Fibroblast of upper back skin (primary cell): ENCODE measurements around the gene FNIP2.
"Not testable (repeated sequence)": the region's sequence is repeated elsewhere in the genome, so short reads cannot be mapped to it uniquely, and the experiment has no call there.

Experiments
- DNase-seq: peaks from one replicate; pipeline ENCODE4 v3.0.0-alpha.2; 2013

Gene FNIP2

GRCh38 chr4:158763462-158763861, 5.4 kb upstream of the FNIP2 start:
- no peak for DNase-seq

DNA sequence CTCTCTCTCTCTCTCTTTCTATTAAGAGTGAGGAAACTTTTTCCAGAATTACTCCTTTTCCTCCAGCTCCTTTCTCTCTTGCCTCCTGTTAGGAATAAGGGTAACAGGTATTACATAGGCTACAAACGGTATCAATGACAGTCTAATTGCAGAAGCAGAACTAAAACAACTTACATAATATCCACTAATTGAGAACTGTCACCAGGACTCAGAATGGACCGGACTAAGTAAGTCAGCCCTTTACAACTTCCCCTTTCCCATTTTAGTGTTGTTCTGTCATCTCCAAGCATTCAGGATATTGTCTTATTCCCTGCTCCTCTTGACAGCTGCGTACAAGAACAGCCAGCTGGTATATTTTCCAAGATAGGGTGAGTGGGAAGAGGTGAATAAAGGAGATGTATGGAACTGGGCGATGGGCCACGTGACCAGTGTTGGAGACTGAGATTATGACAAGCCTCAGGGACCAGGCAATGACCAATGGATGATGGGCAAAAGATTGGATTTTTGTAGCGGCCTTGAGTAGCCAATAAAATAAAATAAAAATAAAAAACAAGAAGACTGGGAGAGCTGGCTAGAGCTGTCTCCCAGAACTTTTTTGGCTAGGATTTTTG, 2.3 kb upstream of the FNIP2 start:
- DNase-seq, result no peak

GRCh38 chr4:158767451-158767850, 1.4 kb upstream of the FNIP2 start:
- DNase-seq, result no peak

GRCh38 chr4:158769175-158769921, 522 bp downstream of the FNIP2 start:
- peak; percentile 28 for DNase-seq

- no peak for DNase-seq
Measured at GRCh38 chr4:158770671-158771070, 1.8 kb downstream of the FNIP2 start.

DNA sequence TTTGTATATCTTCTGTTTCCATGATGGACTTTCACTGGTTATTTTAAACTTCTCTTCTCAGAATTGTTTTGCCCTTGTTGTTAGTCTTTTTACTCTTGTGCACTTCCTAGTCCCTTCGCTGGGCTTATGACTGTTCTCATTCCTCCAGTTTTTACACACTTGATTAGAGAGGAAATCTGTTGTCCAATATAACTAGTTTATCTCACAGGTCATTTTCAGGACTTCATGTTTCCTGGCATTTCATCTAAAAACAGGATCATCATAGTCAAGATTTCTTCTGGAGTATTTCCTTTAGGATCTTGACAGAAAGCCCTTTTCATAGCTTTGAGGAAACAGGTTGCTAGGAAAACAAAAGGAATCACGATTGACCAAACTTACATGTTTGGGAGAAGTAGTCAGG, 3.0 kb downstream of the FNIP2 start:
- DNase-seq, result no peak

- DNase-seq, result peak; percentile 53
Measured at GRCh38 chr4:158775091-158775651, 6.3 kb downstream of the FNIP2 start.

GRCh38 chr4:158776106-158776505, 7.3 kb downstream of the FNIP2 start:
- DNase-seq, result no peak

DNA sequence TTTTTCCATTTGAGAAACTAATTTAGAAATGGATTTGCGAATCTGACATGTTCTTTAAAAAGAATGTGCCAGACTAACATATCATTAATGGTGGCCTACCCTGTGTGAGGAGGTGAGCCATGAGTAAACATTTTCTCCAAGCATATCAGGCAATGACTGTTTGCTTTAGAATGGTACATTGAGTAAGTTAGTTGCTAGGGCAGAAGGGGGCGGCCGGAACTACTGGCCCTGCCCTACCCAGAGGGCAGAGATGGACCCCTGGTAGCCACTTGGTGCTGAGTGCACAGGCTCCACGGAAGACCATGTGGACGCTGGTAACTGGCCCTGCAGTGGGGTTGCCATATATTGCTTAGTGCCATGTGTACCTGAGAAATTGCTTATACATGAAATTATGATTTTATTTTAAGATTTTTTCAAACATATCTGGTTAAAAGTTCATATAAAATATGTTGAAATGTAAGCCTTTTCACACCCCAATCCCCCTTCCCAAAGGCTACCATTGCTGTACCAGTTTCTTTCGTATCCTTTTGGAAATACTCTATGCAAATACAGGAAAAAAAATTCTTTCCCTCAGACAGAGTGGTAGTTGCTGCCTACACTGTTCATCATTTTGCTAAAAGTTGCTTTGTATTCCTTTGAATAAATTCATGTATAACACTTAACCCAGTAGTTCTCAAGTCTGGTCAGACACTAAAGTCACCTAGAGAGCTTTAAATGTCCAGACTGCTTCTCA, 8.8 kb downstream of the FNIP2 start:
- DNase-seq, result no peak

DNA sequence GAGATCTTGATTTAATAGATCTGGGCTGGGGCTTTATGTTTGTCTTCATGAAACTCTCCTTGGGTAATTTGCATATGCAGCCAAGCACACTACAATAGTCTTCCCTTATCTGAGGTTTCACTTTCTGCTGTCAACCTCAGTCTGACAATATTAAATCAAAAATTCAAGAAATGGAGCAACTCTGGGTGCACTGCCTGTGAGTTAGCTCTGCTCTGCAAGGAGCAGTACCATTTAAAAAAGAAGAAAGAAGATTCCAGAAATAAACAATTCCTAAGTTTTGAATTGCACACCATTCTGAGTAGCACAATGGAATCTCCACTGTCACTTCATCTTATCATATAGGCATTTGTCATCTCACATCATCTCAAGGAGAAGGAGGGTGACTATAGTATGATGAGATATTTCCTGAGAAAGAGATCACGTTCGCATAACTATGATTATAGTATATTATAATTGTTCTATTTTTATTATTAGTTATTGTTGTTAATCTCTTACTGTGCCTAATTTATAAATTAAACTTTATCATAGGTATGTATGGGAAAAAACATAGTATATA, 9.4 kb downstream of the FNIP2 start:
- DNase-seq, result no peak

GRCh38 chr4:158778712-158779111, 9.9 kb downstream of the FNIP2 start:
- DNase-seq, result no peak

GRCh38 chr4:158781963-158782362, 13.1 kb downstream of the FNIP2 start:
- no peak for DNase-seq

GRCh38 chr4:158782551-158783360, 13.9 kb downstream of the FNIP2 start:
- no peak for DNase-seq

GRCh38 chr4:158783785-158784184, 15.0 kb downstream of the FNIP2 start:
- peak; percentile 48 for DNase-seq

GRCh38 chr4:158785718-158786117, 16.9 kb downstream of the FNIP2 start:
- no peak for DNase-seq

- DNase-seq, result no peak
Measured at GRCh38 chr4:158786121-158786601, 17.3 kb downstream of the FNIP2 start.

DNA sequence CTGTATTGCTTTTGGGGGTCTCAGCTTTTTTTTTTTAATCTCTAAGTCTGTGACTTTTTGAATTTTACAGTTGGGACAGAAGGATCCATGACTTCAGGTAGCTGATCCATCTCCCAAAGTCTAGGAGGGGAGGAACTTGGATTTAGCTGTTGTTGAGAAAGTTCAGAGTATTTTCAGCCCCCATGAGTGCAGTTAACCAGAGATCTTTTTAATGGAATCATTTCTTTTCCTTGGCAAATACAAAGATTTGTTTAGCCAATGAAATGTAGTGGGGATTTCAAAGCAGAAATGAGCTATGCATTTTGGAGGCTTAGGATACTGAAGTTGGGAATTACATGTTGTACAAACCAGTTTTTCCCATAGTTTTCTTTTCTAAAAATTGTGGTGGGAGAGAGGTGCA, 18.1 kb downstream of the FNIP2 start:
- DNase-seq, result no peak

GRCh38 chr4:158787709-158788475, 19.1 kb downstream of the FNIP2 start:
- peak; percentile 24 for DNase-seq

GRCh38 chr4:158788516-158788915, 19.7 kb downstream of the FNIP2 start:
- peak; percentile 44 for DNase-seq

GRCh38 chr4:158789853-158790252, 21.0 kb downstream of the FNIP2 start:
- no peak for DNase-seq

GRCh38 chr4:158793021-158793420, 24.2 kb downstream of the FNIP2 start:
- DNase-seq, result no peak

- not testable (repeated sequence) for DNase-seq
Measured at GRCh38 chr4:158793430-158793829, 24.6 kb downstream of the FNIP2 start.
